ENCODE data around the gene S100A8. TPM values are rescaled to one million over a fixed set of nuclear protein-coding genes. Genes with fewer than 3 reads are reported as not detected.

Gene S100A8
- total RNA-seq, 4 donors from 2014 or later, result 1.6 to 7.4 TPM; not detected in 2

DNA sequence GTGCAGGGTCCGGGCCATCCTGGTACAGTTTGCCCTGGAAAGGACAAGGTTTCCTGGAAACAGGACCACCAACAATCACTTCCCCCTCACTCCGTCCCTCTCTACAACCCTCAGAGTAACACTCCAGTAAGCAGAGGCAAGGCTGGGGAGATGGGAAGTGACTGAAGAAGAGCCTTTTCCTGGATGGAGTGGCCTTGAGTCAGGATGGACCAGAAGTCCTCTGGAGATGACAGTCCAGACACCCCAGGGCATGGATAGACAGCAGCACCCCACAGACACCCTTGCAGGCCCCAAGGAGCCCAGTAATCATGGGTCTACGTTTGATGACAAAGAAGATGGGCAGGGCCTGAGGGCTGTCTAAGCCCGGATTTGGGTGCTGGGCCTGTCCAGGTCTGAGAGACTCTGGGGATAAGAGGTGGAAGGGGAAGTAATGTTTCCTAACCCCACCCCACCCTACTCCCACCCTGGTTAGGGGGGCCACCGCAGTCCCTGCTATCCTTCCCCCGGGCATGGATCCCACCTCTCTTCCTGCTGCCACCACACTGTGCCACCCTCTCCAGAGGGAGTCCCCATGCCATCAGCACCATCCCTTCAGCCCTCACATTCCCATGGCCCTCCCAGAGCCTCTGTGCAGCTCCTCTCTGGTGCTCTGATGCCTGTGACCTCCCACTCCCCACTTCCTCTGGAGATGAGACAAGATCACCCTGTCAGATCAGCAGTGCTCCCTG lies 7.2 kb upstream of the S100A8 start:
- no peak for TF ChIP-seq POLR2A (IDR thresholded peaks at IDR 0.05)
- no peak for TF ChIP-seq POLR2AphosphoS5 (IDR thresholded peaks at IDR 0.05)
- TF ChIP-seq, protein P1, sequence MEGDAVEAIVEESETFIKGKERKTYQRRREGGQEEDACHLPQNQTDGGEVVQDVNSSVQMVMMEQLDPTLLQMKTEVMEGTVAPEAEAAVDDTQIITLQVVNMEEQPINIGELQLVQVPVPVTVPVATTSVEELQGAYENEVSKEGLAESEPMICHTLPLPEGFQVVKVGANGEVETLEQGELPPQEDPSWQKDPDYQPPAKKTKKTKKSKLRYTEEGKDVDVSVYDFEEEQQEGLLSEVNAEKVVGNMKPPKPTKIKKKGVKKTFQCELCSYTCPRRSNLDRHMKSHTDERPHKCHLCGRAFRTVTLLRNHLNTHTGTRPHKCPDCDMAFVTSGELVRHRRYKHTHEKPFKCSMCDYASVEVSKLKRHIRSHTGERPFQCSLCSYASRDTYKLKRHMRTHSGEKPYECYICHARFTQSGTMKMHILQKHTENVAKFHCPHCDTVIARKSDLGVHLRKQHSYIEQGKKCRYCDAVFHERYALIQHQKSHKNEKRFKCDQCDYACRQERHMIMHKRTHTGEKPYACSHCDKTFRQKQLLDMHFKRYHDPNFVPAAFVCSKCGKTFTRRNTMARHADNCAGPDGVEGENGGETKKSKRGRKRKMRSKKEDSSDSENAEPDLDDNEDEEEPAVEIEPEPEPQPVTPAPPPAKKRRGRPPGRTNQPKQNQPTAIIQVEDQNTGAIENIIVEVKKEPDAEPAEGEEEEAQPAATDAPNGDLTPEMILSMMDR (IDR thresholded peaks at IDR 0.05), result no peak
- no peak for TF ChIP-seq EP300 (IDR thresholded peaks at IDR 0.05; ENCODE audit: low read depth)
- Histone ChIP-seq H3K4me1 (no peaks in the 10 kb centered on the region), H3K36me3 (no peaks in the 10 kb centered on the region), H3K4me3 (no peak overlapping the region), H3K9me3 (no peaks in the 10 kb centered on the region), H3K27ac (no peak overlapping the region), H3K27me3 (no peaks in the 10 kb centered on the region)
- in situ Hi-C loops (cut with MboI; ENCODE audit: low pct_ligation_motif_present in 1 of 4, low pct_unique_long_range_greater_than_20kb in 1 of 4, low sequenced_read_pairs in 3 of 4), result no loop called here
- intact Hi-C loops (cut with DNase I; ENCODE audit: low total_unique reads), result no loop called here
- DNase-seq, result no peak
- WGBS, 2 donors (ENCODE audit: low coverage in 1 of 2), result 88 to 100% methylated on average over 1 to 6 of the region's 6 CpGs

DNA sequence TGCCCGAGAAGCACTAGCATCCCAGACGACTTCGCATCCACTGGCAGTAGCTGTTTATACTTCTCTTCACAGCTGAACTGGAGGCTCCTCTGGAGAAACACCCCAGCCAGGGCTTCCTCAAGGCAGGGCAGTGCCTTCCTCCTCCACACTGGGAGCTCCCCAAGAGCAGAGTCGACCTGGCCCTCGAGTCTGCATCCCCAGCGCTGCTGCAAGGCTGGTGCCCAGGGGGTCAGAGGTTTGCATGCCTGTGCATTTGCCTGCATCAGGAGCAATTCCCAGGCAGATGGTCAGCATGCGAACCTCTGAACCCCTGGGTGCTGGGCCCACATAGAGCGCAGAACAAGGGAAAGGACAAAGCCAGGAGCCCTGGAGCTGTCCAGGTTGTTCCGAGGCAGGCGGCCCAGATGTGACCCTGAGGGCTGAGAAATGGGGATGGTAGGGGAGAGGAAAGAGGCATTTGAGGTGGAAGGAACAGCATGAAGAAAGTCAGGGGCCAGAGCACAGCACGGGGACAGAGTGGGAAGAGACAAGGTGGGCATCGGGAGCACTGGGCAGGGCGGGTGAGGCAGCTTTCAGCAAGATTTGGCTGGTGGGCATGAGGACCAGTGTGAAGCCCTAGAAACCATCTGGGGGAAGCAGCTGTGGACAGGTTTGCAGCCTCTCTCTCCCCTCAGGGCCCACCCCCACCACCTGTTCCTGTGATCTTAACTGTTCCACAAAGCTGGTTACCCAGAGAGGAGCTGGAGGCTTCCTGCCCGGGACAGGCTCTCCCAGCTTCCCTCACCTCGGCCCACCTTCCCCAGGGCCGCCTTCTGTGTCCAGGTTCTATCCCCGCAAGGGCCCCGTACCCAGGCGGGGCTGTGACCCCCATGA lies 6.4 kb upstream of the S100A8 start:
- 84% methylated on average over 19 of the region's 19 CpGs; no CpG with 5 or more reads in 1 of the 2 donors for WGBS, 2 donors (ENCODE audit: low coverage in 1 of 2)
- H3K4me3 ChIP-seq, result no peak overlapping the region
- in situ Hi-C loops (cut with MboI; ENCODE audit: low pct_ligation_motif_present in 1 of 4, low pct_unique_long_range_greater_than_20kb in 1 of 4, low sequenced_read_pairs in 3 of 4) (no loop called here), intact Hi-C loops (cut with DNase I; ENCODE audit: low total_unique reads) (no loop called here)
- TF ChIP-seq EP300 (IDR thresholded peaks at IDR 0.05; ENCODE audit: low read depth) (no peak), POLR2A (IDR thresholded peaks at IDR 0.05) (no peak), POLR2AphosphoS5 (IDR thresholded peaks at IDR 0.05) (no peak)
- TF ChIP-seq, protein P1 (IDR thresholded peaks at IDR 0.05), result no peak
- no peak overlapping the region for H3K27ac ChIP-seq
- no peak for DNase-seq
- H3K27me3 ChIP-seq, result no peaks in the 10 kb centered on the region
- H3K4me1 ChIP-seq, result no peaks in the 10 kb centered on the region
- no peaks in the 10 kb centered on the region for H3K36me3 ChIP-seq
- no peaks in the 10 kb centered on the region for H3K9me3 ChIP-seq

DNA sequence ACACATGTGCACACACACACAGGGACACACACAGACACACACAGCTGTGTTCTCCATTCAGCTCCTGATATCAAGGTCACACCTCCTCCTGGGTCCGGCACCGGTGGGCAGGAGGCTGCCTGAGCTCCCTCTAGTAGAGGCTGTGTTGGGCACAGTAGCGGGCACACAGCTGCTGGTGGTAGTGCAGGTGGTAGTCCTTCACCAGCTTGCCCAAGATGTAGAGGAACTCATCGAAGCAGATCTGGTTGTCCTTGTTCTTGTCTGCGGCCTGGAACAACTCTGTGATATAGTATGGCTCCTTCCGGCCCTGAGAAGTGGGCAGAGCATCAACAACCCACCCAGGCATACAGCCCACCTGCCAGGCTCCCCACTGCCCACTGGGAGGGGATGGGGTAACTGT lies 5.6 kb upstream of the S100A8 start:
- Histone ChIP-seq H3K9me3 (no peaks in the 10 kb centered on the region), H3K27me3 (no peaks in the 10 kb centered on the region), H3K36me3 (no peaks in the 10 kb centered on the region), H3K4me3 (no peak overlapping the region), H3K27ac (no peak overlapping the region), H3K4me1 (no peaks in the 10 kb centered on the region)
- intact Hi-C loops (cut with DNase I; ENCODE audit: low total_unique reads), result no loop called here
- DNase-seq, result no peak
- in situ Hi-C loops (cut with MboI; ENCODE audit: low pct_ligation_motif_present in 1 of 4, low pct_unique_long_range_greater_than_20kb in 1 of 4, low sequenced_read_pairs in 3 of 4), result no loop called here
- WGBS, 2 donors (ENCODE audit: low coverage in 1 of 2), result 82% methylated on average over 6 of the region's 6 CpGs; no CpG with 5 or more reads in 1 of the 2 donors
- TF ChIP-seq EP300 (IDR thresholded peaks at IDR 0.05; ENCODE audit: low read depth), result no peak

DNA sequence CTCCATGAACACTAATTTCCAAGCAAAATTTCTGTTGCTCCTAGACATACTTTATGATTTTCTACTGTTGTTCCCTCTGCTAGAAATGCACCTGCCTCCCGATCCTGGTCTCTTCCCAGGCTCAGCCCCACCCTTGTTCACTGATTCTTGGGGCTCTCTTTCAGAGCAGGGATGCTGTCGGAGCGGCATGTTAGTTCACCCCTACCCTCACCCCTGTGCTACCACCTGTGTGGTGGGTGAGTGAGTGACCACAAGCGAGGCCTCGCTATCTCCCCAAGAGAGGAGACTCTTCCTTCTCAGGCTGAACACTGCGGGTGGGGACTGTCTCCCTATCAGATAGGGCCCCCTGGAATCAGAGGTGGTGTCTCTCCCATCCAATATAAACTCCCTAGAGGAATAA lies 4.9 kb upstream of the S100A8 start:
- no peak overlapping the region for H3K4me3 ChIP-seq
- TF ChIP-seq POLR2A (IDR thresholded peaks at IDR 0.05), result no peak
- no peak for TF ChIP-seq EP300 (IDR thresholded peaks at IDR 0.05; ENCODE audit: low read depth)
- H3K4me1 ChIP-seq, result no peaks in the 10 kb centered on the region
- 75 to 76% methylated on average over 4 to 6 of the region's 6 CpGs for WGBS, 2 donors (ENCODE audit: low coverage in 1 of 2)
- no peaks in the 10 kb centered on the region for H3K36me3 ChIP-seq
- intact Hi-C loops (cut with DNase I; ENCODE audit: low total_unique reads) (no loop called here), in situ Hi-C loops (cut with MboI; ENCODE audit: low pct_ligation_motif_present in 1 of 4, low pct_unique_long_range_greater_than_20kb in 1 of 4, low sequenced_read_pairs in 3 of 4) (no loop called here)
- H3K9me3 ChIP-seq, result no peaks in the 10 kb centered on the region
- no peak overlapping the region for H3K27ac ChIP-seq
- no peak for DNase-seq
- no peaks in the 10 kb centered on the region for H3K27me3 ChIP-seq

DNA sequence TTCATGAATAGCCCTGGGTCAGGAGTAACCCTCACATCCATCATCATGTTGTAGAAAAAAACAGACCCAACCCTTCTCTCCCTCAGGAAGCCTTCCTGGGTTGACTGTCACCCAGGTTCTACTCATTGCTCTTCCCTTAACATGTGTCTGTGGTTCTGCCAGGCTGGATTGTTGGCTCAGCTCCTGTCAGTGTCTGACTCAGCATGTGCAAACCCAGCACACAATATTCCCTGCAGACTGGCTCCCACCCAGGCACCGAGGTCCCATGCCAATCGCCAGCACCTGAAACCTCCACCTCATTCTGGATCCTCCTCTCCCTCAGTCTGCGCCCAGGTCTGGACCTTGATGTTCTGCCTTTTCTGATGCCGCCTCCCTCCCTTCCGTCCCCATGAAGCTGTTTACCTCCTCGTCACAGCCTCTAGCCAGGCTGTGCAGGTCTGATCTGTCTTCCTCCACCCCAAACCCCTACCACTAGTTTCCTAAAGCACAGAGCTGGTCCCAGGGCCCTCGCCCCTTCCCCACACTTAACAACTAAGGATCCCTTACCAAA lies 4.3 kb upstream of the S100A8 start:
- intact Hi-C loops (cut with DNase I; ENCODE audit: low total_unique reads) (no loop called here), in situ Hi-C loops (cut with MboI; ENCODE audit: low pct_ligation_motif_present in 1 of 4, low pct_unique_long_range_greater_than_20kb in 1 of 4, low sequenced_read_pairs in 3 of 4) (no loop called here)
- 67% methylated on average over 7 of the region's 7 CpGs; no CpG with 5 or more reads in 1 of the 2 donors for WGBS, 2 donors (ENCODE audit: low coverage in 1 of 2)
- H3K36me3 ChIP-seq, result no peaks in the 10 kb centered on the region
- H3K4me3 ChIP-seq, result no peak overlapping the region
- H3K9me3 ChIP-seq, result no peaks in the 10 kb centered on the region
- TF ChIP-seq EP300 (IDR thresholded peaks at IDR 0.05; ENCODE audit: low read depth) (no peak), POLR2A (IDR thresholded peaks at IDR 0.05) (no peak), POLR2AphosphoS5 (IDR thresholded peaks at IDR 0.05) (no peak)
- TF ChIP-seq, protein P1 (IDR thresholded peaks at IDR 0.05), result no peak
- no peak for DNase-seq
- H3K27ac ChIP-seq, result no peak overlapping the region
- H3K4me1 ChIP-seq, result no peaks in the 10 kb centered on the region
- no peaks in the 10 kb centered on the region for H3K27me3 ChIP-seq
